Stimulated activated CD4-positive, alpha-beta T cell treated with anti-CD3 and anti-CD28 coated beads, Interleukin-4, amount 100 ng/mL, for 48 hours (primary cell): ENCODE results near the gene GRIN2A.
"Not testable (repeated sequence)": the region's sequence is repeated elsewhere in the genome, so short reads cannot be mapped to it uniquely, and the experiment has no call there.

Source experiments
- DNase-seq, 2 donors: peaks; one replicate each; pipeline ENCODE4 v3.0.0-alpha.2; 2020; ENCODE audit warnings: low read depth in 2 of 2

Gene GRIN2A

DNA sequence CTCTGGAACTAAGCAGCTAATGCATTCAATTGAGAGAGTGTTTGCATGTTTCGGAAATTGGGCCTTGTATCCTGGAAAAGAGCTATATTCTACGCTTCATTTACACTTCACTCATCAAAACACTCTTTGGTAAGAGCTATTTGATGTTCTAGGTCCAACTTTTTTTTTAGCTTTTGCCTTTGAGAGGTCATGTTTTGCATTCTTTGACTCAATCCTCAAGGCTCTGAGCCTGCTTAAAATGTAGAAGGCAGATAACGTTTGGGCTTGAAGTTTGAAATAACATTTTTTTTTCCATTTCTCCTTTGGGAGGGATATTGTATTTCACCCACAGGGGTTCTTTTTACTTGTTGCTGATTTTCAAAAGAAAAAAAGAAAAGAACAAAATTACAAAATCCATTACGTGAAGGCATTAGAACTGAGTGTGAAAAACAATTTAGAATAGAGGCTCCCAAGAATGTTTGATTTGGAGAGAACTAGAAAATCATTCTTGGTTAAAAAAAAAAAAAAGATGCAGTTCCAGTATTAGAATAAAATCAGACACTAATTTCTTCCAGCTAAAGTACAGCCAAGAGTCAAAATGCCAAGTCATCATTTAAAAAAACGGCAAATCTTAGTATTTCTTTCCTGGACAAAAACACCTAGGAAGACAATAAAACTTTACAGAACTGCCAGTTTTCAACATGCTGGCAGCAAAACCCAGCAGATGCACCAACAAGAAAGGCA, 268.5 kb downstream of the GRIN2A start:
- no peak for DNase-seq

DNA sequence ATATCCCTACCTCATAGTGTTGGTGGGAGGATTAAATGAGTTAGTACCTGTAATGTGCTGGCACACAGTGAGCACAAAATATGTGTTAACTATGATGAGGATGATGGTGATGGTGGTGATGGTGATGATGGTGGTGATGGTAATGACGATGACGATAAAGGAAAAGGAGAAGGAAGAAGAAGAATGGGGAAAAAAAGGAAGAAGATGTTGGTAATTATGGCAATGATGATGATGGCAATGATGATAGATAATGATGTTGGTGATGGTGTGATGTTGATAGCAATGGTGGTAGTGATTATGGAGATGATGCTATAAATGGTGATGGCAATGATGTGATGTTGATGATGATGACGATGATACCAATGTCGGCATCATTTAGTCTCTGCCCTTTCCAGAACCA, 270.2 kb downstream of the GRIN2A start:
- no peak for DNase-seq

DNA sequence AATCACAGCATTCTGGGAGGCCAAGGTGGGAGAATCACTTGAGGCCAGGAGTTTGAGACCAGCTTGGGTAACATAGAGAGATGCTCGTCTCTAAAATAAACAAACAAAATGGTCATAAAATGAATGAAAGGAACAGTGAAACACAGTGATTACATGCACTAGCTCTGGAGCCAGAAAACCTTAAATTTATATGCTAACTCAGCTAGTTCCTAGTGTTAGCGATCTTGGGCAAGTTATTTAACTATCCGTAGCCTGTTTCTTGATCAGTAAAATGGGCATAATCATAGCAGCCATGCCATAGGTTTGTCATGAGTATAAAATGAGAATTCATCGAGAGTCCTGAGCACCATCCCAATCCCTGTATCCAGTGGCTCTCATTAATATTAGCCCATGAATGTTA, 271.0 kb downstream of the GRIN2A start:
- no peak for DNase-seq

GRCh38 chr16:9909072-9909825, 273.0 kb downstream of the GRIN2A start:
- no peak for DNase-seq

- DNase-seq: no peak
Observed at GRCh38 chr16:9908613-9909012, 273.6 kb downstream of the GRIN2A start.

DNA sequence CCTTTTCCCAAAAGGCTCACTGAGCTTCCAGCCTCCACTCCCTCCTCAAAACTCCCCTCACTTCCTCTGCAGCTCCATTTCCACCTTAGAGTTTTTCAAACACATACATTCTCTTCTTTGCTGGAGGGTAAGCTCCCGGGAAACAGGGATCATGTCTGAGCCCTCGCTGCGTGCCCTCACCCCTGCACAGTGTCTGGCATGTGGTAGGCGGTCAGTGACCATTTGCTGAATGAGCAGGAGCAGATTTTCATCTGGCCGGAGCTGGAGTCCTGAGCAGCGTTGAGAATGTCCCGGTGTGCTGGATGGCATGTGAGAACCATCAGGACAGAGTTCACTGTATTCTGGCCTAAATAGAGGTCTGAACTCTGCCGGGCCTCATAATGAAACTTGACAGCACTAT, 274.5 kb downstream of the GRIN2A start:
- no peak for DNase-seq

- no peak for DNase-seq
Observed at GRCh38 chr16:9906218-9906617, 276.0 kb downstream of the GRIN2A start.

GRCh38 chr16:9904526-9904925, 277.7 kb downstream of the GRIN2A start:
- DNase-seq: no peak

- DNase-seq: no peak
Observed at GRCh38 chr16:9900576-9900975, 281.7 kb downstream of the GRIN2A start.

GRCh38 chr16:9898555-9898954, 283.7 kb downstream of the GRIN2A start:
- no peak for DNase-seq

DNA sequence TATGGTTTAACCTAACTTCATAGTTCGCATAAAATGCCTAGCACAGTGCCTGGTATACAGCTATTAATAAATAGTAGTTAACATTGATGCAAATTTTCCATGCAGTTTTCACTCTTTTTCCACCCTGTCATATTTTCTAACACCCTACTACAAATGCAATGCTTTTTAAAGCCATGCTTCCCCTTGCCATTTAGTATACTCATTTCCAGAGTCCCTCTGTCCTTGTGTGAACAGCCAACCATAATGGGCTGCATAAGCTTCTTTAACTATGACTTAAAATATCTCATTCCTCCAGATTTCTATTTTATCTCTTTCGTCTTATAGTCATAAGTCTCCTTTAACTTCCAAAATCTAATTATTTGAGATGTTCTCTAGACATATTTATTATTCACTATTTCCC, 284.1 kb downstream of the GRIN2A start:
- DNase-seq: no peak

GRCh38 chr16:9895817-9896216, 286.4 kb downstream of the GRIN2A start:
- DNase-seq: no peak

DNA sequence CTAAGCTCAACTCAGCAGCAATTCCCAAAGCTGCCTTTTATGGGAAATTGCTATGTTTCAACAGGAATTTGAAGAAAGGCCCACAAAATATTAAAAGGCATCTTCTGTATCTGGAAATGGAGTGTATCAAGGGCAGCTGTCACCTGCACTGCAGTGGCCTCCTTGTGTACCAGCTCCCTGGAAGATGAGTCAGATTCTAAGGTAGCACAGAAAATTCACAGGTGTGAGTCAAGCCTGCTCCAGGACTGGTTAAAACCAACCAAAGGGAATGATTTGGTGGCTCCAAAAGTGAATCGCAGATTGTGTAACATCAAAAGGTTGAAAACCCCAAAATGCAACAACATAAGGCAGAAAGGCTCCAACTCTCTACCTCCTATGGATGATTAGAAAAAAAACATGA, 296.4 kb downstream of the GRIN2A start:
- DNase-seq: no peak

DNA sequence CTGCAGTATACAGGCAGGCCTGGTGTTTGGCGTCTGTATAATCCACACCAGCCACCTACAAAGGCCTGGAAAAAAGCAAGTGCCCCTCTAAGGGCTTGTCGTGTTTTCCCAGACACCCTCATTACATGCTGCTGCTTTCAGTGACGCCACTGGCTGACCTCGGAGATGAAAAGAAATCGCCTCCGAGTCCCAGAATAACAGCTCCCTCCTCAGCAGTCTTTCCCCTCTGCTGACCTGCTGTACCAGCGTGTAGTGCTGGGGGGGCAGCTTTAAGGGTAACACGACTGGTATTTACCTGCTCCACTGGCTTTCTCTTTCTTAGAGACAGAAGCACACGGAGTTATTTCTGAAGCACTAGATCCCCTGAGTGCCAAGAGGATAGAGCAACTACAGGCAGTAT, 296.8 kb downstream of the GRIN2A start:
- DNase-seq: no peak

DNA sequence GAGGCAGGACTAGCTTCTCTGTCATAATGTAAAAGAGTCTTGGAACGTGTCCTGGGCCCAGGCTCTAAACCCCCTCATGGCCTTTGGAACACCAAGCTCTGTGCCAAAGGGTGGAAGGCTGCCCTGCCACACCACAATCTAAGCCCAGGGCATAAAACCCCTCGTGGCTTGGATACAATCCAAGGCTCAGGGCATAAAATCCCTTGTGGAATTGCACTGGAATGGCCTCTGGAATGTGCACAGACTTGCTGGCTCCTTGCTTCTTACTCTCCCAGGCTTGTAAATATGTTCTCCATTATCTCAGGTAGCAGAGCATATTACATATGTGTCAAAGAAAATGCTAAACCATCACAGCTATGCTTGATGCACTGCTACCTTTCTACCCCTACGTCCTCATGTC, 306.2 kb downstream of the GRIN2A start:
- not testable (repeated sequence) for DNase-seq

- DNase-seq: no peak
Observed at GRCh38 chr16:9874219-9874618, 308.0 kb downstream of the GRIN2A start.

DNA sequence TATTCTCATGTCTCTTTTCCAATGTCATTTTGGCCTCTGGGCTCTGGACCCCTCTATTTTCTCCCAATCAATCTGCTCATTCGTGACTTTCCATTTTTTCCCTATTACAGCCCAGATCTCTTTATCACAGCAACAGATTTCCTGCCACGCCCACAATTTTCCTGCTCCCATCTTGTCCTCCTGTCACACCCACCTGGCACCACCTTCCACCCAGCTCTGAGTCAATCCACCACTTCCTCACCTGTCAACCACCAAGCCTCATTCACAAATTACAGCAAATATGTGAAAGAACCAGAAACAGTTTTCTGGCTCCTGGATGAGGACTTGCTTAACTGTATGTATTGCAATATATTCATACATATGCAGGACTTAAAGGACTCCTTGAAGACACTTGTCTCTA, 311.3 kb downstream of the GRIN2A start:
- no peak for DNase-seq

- no peak for DNase-seq
Observed at GRCh38 chr16:9869776-9870175, 312.5 kb downstream of the GRIN2A start.

GRCh38 chr16:9868606-9869149, 313.6 kb downstream of the GRIN2A start:
- no peak for DNase-seq

DNA sequence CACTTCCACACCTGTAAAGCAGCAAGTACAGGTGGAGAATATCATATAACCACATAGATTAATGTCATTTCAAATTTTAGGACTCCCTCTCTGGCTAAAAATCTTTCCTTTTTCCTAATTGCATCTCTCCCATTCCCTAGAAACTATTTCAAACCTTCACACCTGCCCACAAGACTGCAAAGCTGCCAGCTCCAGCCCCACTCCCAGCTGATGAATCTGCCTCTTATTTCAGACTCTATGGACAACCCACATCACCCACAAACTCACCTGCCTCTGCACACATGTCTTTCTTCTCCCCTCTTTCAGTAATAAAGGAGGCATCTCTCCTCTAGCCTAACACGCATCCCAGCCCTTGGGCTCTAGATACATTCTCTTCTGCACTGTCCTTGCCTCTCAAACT, 315.1 kb downstream of the GRIN2A start:
- DNase-seq: no peak

- DNase-seq: no peak
Observed at GRCh38 chr16:9864461-9864860, 317.8 kb downstream of the GRIN2A start.

DNA sequence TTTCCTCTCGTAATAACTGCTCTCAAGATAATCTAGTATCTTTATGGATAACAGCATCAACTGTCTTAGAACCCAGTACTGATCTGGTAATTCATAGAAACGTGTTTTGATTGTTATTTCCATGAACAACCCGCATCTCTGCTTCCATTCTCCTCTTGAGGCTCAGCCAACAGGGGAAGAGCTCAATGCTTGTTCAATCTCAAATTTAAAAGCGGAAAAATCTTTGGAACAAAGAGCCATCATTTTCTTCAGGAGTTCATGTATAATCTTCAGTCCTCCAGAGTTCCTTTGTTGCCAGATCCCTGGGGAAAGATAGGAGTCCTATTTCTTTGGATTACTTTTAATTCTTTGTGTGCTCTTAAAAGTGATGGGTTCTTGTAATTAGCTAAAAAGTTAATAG, 319.9 kb downstream of the GRIN2A start:
- no peak for DNase-seq

DNA sequence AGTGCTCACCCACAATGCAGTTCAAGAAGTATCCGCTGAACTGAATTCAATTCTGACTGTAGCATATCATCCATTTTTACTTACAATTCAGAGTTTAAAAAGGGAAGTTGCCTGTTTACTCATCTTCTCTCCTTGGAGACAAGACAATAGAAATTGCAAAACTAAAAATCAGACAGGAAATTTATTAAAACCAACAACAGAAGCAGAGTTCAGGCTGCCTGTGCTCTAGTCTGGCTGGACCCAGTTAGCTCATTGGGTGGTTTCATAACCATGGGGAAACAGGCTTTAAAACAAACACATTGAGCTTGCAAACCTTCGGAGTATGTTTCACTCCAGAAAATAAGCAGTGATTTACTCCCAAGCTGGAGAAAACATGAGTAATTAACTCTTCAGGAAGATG, 321.4 kb downstream of the GRIN2A start:
- no peak for DNase-seq
